HCT116 (cell line): ENCODE results near the gene CYB561A3. TPM values are rescaled to one million over a fixed set of nuclear protein-coding genes. Genes with fewer than 3 reads are reported as not detected.

Source experiments
- ATAC-seq: fragments of 200-7000 bp; cut with Tn5 transposase; 2 replicates; pipeline ENCODE4 v1.9.1; 2020; ENCODE audit warnings: mild to moderate bottlenecking, moderate library complexity
- BruUV-seq: library from RNA; stranded (reverse); fragments of 400-500 nt; replicated peaks from 2 replicates; lab custom pipeline; 2021; lab: Mats Ljungman, UMichigan
- CTCF ChIA-PET: fragments of 300-600 bp; sonication (Branson Sonifier 250); formaldehyde crosslinking; loops from one replicate; lab custom pipeline; 2021; ENCODE audit warnings: antibody characterized with exemption; lab: Charles Lee
- POLR2A ChIA-PET: fragments of 300-600, 350-600 bp; sonication (Branson Sonifier 250); formaldehyde crosslinking; loops from one replicate; lab custom pipeline; 2021; ENCODE audit warnings: antibody characterized with exemption; lab: Charles Lee
- RAD21 ChIA-PET, 2 experiments: fragments of 300-600 bp; sonication (Branson Sonifier 250); formaldehyde crosslinking; loops; one replicate each; lab custom pipeline; 2023; ENCODE audit warnings: low total read pairs in 2 of 2; ENCODE audit not compliant: uncharacterized antibody in 2 of 2, unreplicated experiment in 2 of 2, low non-redundant PET in 1 of 2; lab: Charles Lee
- DNase-seq: peaks from one replicate; pipeline ENCODE4 v3.0.0-alpha.2; 2010; ENCODE audit warnings: low read depth, low spot score
- H2AFZ ChIP-seq: fragments of 200-600 bp; shearing (Covaris generic), sonication (generic); 2 replicates; pipeline ENCODE4 v1.6.1; 2017; ENCODE audit warnings: low read depth, mixed run types, mixed read lengths, antibody characterized with exemption, low read length; ENCODE audit not compliant: poor library complexity, severe bottlenecking
- H3K27ac ChIP-seq: 2 replicates; pipeline ENCODE4 v1.5.1; 2012; ENCODE audit warnings: low read depth, low read length
- H3K27me3 ChIP-seq: fragments of 200-600 bp; sonication (generic); 2 replicates; pipeline ENCODE4 v1.6.1; 2016; ENCODE audit warnings: mixed run types, low read length, mixed read lengths; ENCODE audit not compliant: insufficient read depth
- H3K36me3 ChIP-seq, 2 experiments: fragments of 200-500 bp in 1 of 2; fragments of 200-600 bp in 1 of 2; sonication (Bioruptor generic) in 1 of 2; sonication (generic) in 1 of 2; 2 replicates each; pipeline versions ENCODE4 v1.5.1 to v1.6.1; 2014 to 2016; ENCODE audit warnings: low read length in 2 of 2, inconsistent platforms in 1 of 2, mixed read lengths in 1 of 2, mixed run types in 1 of 2; ENCODE audit not compliant: insufficient read depth in 2 of 2, control insufficient read depth in 1 of 2
- H3K4me1 ChIP-seq, 2 experiments: fragments of 200-600 bp in 1 of 2; sonication (generic) in 1 of 2; 2 replicates each; pipeline versions ENCODE4 v1.5.1 to v1.6.1; 2012 to 2017; ENCODE audit warnings: low read length in 2 of 2, inconsistent platforms in 1 of 2, mild to moderate bottlenecking in 1 of 2, mixed read lengths in 1 of 2, mixed run types in 1 of 2, moderate library complexity in 1 of 2; ENCODE audit not compliant: insufficient read depth in 2 of 2, control insufficient read depth in 1 of 2
- H3K4me2 ChIP-seq: fragments of 200-600 bp; sonication (generic); 2 replicates; pipeline ENCODE4 v1.6.1; 2017; ENCODE audit warnings: mixed run types, low read length, mixed read lengths
- H3K4me3 ChIP-seq, 2 experiments: fragments of 200-600 bp in 1 of 2; sonication (generic) in 1 of 2; replicated peaks in 1 of 2; 2 replicates each; pipeline ENCODE4 v1.5.1; 2011 to 2016; ENCODE audit warnings: low read length in 2 of 2, control low read depth in 1 of 2, low read depth in 1 of 2, mild to moderate bottlenecking in 1 of 2, mixed read lengths in 1 of 2, mixed run types in 1 of 2
- H3K79me2 ChIP-seq: fragments of 200-600 bp; sonication (generic); 2 replicates; pipeline ENCODE4 v1.6.1; 2017; ENCODE audit warnings: mild to moderate bottlenecking, mixed run types, low read length, moderate library complexity, mixed read lengths; ENCODE audit not compliant: insufficient read depth
- H3K9ac ChIP-seq: fragments of 200-600 bp; sonication (generic); 2 replicates; pipeline ENCODE4 v1.6.1; 2016; ENCODE audit warnings: low read length, mixed read lengths
- H3K9me2 ChIP-seq: fragments of 200-600 bp; sonication (generic), shearing (Covaris generic); 2 replicates; pipeline ENCODE4 v1.6.1; 2017; ENCODE audit warnings: mixed run types, mild to moderate bottlenecking, moderate library complexity; ENCODE audit not compliant: insufficient read depth
- H3K9me3 ChIP-seq, 2 experiments: fragments of 200-500 bp in 1 of 2; fragments of 200-600 bp in 1 of 2; sonication (Bioruptor generic) in 1 of 2; sonication (generic) in 1 of 2; 2 replicates each; pipeline ENCODE4 v1.6.1; 2014 to 2017; ENCODE audit warnings: low read length in 2 of 2, mixed read lengths in 2 of 2, inconsistent platforms in 1 of 2, low read depth in 1 of 2, mild to moderate bottlenecking in 1 of 2, mixed run types in 1 of 2, moderate library complexity in 1 of 2; ENCODE audit not compliant: control insufficient read depth in 1 of 2, insufficient read depth in 1 of 2
- H4K20me1 ChIP-seq: fragments of 200-600 bp; sonication (generic), shearing (Covaris generic); 2 replicates; pipeline ENCODE4 v1.6.1; 2017; ENCODE audit warnings: mixed run types, mild to moderate bottlenecking, moderate library complexity; ENCODE audit not compliant: insufficient read depth
- CBX3 ChIP-seq: IDR thresholded peaks from 2 replicates; pipeline ENCODE4 v1.6.1; 2012; ENCODE audit warnings: low read depth
- CEBPB ChIP-seq: IDR thresholded peaks from 2 replicates; pipeline ENCODE4 v1.6.1; 2012; ENCODE audit warnings: low read depth
- EGR1 ChIP-seq: IDR thresholded peaks from 2 replicates; pipeline ENCODE4 v1.6.1; 2012; ENCODE audit warnings: low read depth
- ELF1 ChIP-seq: IDR thresholded peaks from 2 replicates; pipeline ENCODE4 v1.6.1; 2012; ENCODE audit warnings: low read depth, borderline replicate concordance
- EZH2 ChIP-seq: fragments of 200-600 bp; sonication (generic); IDR thresholded peaks from 2 replicates; pipeline ENCODE4 v1.6.1; 2017; ENCODE audit warnings: antibody characterized with exemption, mixed run types
- EZH2phosphoT487 ChIP-seq: fragments of 200-600 bp; IDR thresholded peaks from 2 replicates; pipeline ENCODE4 v1.6.1; 2018; ENCODE audit warnings: antibody characterized with exemption, borderline replicate concordance
- FOSL1 ChIP-seq: IDR thresholded peaks from 2 replicates; pipeline ENCODE4 v1.6.1; 2012; ENCODE audit warnings: low read depth
- JUND ChIP-seq: IDR thresholded peaks from 2 replicates; pipeline ENCODE4 v1.6.1; 2012
- POLR2A ChIP-seq: IDR thresholded peaks from 2 replicates; pipeline ENCODE4 v1.7.0; 2011; ENCODE audit warnings: borderline replicate concordance; ENCODE audit not compliant: insufficient read depth, insufficient read length; ENCODE audit errors: extremely low read depth
- POLR2AphosphoS5 ChIP-seq: IDR thresholded peaks from 2 replicates; pipeline ENCODE4 v1.6.1; 2011; ENCODE audit warnings: mild to moderate bottlenecking, low read depth, low read length, moderate library complexity
- SP1 ChIP-seq: IDR thresholded peaks from 2 replicates; pipeline ENCODE4 v1.6.1; 2012; ENCODE audit warnings: low read depth
- TCF7L2 ChIP-seq: IDR thresholded peaks from 2 replicates; pipeline ENCODE4 v1.7.0; 2011; ENCODE audit warnings: borderline replicate concordance, inconsistent platforms; ENCODE audit not compliant: insufficient read depth, insufficient read length; ENCODE audit errors: extremely low read depth
- YY1 ChIP-seq: IDR thresholded peaks from 2 replicates; pipeline ENCODE4 v1.6.1; 2011; ENCODE audit warnings: low read length, low read depth, moderate library complexity, mild to moderate bottlenecking; ENCODE audit not compliant: insufficient replicate concordance; ENCODE audit errors: extremely low read depth
- ZFX ChIP-seq: fragments of 450-650 bp; IDR thresholded peaks from 2 replicates; pipeline ENCODE4 v1.6.1; 2017
- intact Hi-C: fragments of 100-400 bp; cut with micrococcal nuclease; formaldehyde crosslinking; loops from 2 replicates; pipeline ENCODE4 v1.10.0; 2022
- total RNA-seq: library from RNA; stranded (reverse); gene quantifications from one replicate; pipeline ENCODE4 v1.2.1, GENCODE V29; 2021; ENCODE audit not compliant: unreplicated experiment
- TF ChIP-seq, protein P1 (sequence below): IDR thresholded peaks from 2 replicates; pipeline ENCODE4 v1.6.1; 2012; ENCODE audit warnings: low read depth
- TF ChIP-seq, protein P2 (sequence below): IDR thresholded peaks from 2 replicates; pipeline ENCODE4 v1.6.1; 2012
- TF ChIP-seq, protein P3 (sequence below): IDR thresholded peaks from 2 replicates; pipeline ENCODE4 v1.6.1; 2012

The CYB561A3 gene
- total RNA-seq, 1 experiment from 2014 or later = 34.1 TPM

DNA sequence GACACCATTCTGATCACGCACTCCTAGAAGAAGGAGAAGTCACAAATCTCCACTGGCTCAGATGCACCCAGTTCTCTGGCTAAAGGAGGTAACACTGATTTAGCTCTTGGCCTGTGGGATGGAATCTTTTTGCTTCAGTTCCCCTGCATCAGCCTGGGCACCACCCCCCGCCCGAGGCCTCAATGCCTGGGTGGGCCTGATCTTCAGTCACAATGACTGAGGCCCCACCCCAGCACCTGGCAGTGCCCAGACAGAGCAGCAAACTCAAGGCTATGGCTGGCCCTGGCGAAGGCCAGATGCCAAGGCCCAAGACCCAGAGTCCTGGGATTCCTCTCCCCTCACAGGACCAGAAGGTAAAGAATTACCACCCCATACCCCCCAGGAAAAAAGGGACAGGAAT lies 5.0 kb downstream of the CYB561A3 start:
- H3K27ac ChIP-seq = no peak overlapping the region
- TF ChIP-seq YY1 (no peak), FOSL1 (no peak), JUND (no peak), POLR2A (no peak), SP1 (no peak), CBX3 (no peak), EZH2phosphoT487 (no peak), EGR1 (no peak), TCF7L2 (no peak), ELF1 (no peak), CEBPB (no peak), EZH2 (no peak), ZFX (no peak), POLR2AphosphoS5 (no peak)
- TF ChIP-seq, protein P1, sequence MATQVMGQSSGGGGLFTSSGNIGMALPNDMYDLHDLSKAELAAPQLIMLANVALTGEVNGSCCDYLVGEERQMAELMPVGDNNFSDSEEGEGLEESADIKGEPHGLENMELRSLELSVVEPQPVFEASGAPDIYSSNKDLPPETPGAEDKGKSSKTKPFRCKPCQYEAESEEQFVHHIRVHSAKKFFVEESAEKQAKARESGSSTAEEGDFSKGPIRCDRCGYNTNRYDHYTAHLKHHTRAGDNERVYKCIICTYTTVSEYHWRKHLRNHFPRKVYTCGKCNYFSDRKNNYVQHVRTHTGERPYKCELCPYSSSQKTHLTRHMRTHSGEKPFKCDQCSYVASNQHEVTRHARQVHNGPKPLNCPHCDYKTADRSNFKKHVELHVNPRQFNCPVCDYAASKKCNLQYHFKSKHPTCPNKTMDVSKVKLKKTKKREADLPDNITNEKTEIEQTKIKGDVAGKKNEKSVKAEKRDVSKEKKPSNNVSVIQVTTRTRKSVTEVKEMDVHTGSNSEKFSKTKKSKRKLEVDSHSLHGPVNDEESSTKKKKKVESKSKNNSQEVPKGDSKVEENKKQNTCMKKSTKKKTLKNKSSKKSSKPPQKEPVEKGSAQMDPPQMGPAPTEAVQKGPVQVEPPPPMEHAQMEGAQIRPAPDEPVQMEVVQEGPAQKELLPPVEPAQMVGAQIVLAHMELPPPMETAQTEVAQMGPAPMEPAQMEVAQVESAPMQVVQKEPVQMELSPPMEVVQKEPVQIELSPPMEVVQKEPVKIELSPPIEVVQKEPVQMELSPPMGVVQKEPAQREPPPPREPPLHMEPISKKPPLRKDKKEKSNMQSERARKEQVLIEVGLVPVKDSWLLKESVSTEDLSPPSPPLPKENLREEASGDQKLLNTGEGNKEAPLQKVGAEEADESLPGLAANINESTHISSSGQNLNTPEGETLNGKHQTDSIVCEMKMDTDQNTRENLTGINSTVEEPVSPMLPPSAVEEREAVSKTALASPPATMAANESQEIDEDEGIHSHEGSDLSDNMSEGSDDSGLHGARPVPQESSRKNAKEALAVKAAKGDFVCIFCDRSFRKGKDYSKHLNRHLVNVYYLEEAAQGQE = no peak
- TF ChIP-seq, protein P2, sequence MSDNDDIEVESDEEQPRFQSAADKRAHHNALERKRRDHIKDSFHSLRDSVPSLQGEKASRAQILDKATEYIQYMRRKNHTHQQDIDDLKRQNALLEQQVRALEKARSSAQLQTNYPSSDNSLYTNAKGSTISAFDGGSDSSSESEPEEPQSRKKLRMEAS = no peak
- TF ChIP-seq, protein P3, sequence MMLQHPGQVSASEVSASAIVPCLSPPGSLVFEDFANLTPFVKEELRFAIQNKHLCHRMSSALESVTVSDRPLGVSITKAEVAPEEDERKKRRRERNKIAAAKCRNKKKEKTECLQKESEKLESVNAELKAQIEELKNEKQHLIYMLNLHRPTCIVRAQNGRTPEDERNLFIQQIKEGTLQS = no peak
- H3K4me1 ChIP-seq = peaks cover 0 to 10% of the 10 kb centered on the region in 2 experiments; a peak in 1 of 4 replicates
- POLR2A ChIA-PET = no interaction called here
- peaks cover 6% of the 10 kb centered on the region for H3K79me2 ChIP-seq
- H3K4me2 ChIP-seq = no peak overlapping the region
- H3K9me3 ChIP-seq = no peaks in the 10 kb centered on the region
- peaks cover 0 to 2% of the 10 kb centered on the region in 2 experiments; a peak in 2 of 4 replicates for H3K36me3 ChIP-seq
- no peaks in the 10 kb centered on the region for H4K20me1 ChIP-seq
- H2AFZ ChIP-seq = no peak overlapping the region
- no peak overlapping the region for H3K9ac ChIP-seq
- DNase-seq (no peak), ATAC-seq (no peak)
- H3K4me3 ChIP-seq = no peak overlapping the region
- intact Hi-C loops = no loop called here
- RAD21 ChIA-PET = no interaction called here
- CTCF ChIA-PET = interaction anchor here (0.9 kb wide), 1 partner anchor 20 kb away, joined by 4 read pairs; no protein-coding TSS in a partner anchor
- H3K9me2 ChIP-seq = no peaks in the 10 kb centered on the region
- H3K27me3 ChIP-seq = no peaks in the 10 kb centered on the region
- BruUV-seq = no TSS peak
